Liver (tissue), 9 donors: Measurements from ENCODE around the gene RBM33. TPM values are rescaled to one million over a fixed set of nuclear protein-coding genes. Genes with fewer than 3 reads are reported as not detected.

Experiments used
- DNase-seq: peaks from one replicate; pipeline ENCODE4 v3.0.0-alpha.2; 2017; ENCODE audit warnings: low spot score
- H3K27ac ChIP-seq, 2 donors: one replicate each; pipeline ENCODE4 v1.7.0; 2013; ENCODE audit warnings: inconsistent platforms in 2 of 2, low read length in 2 of 2, control low read depth in 1 of 2, low read depth in 1 of 2, mild to moderate bottlenecking in 1 of 2
- H3K27me3 ChIP-seq, 4 donors: one replicate each; pipeline versions ENCODE4 v1.6.1 to v1.7.0; 2013; ENCODE audit warnings: low read length in 3 of 4, inconsistent platforms in 1 of 4, mild to moderate bottlenecking in 1 of 4, moderate library complexity in 1 of 4; ENCODE audit not compliant: control insufficient read depth in 4 of 4, insufficient read depth in 4 of 4
- H3K36me3 ChIP-seq, 4 donors: one replicate each; pipeline versions ENCODE4 v1.6.1 to v1.7.0; 2013; ENCODE audit warnings: low read length in 3 of 4, mild to moderate bottlenecking in 3 of 4, low read depth in 1 of 4, moderate library complexity in 1 of 4; ENCODE audit not compliant: control insufficient read depth in 4 of 4, insufficient read depth in 3 of 4
- H3K4me1 ChIP-seq, 4 donors: one replicate each; pipeline versions ENCODE4 v1.6.1 to v1.7.0; 2013; ENCODE audit warnings: low read length in 3 of 4, mild to moderate bottlenecking in 3 of 4, moderate library complexity in 1 of 4; ENCODE audit not compliant: control insufficient read depth in 4 of 4, insufficient read depth in 4 of 4
- H3K4me3 ChIP-seq, 3 donors: one replicate each; pipeline versions ENCODE4 v1.6.1 to v1.7.0; 2013; ENCODE audit warnings: low read length in 3 of 3, control low read depth in 1 of 3, low read depth in 1 of 3, mild to moderate bottlenecking in 1 of 3
- H3K9ac ChIP-seq, 2 donors: one replicate each; pipeline ENCODE4 v1.7.0; 2013; ENCODE audit warnings: low read length in 2 of 2, mild to moderate bottlenecking in 2 of 2, moderate library complexity in 2 of 2, control low read depth in 1 of 2, low read depth in 1 of 2
- H3K9me3 ChIP-seq, 4 donors: one replicate each; pipeline versions ENCODE4 v1.6.1 to v1.7.0; 2013; ENCODE audit warnings: low read length in 3 of 4; ENCODE audit not compliant: control insufficient read depth in 4 of 4
- ATF3 ChIP-seq: IDR thresholded peaks from 2 replicates; pipeline ENCODE4 v1.6.1; 2016; ENCODE audit warnings: antibody characterized with exemption
- CTCF ChIP-seq: fragments of 150-350 bp; IDR thresholded peaks from 2 replicates; pipeline ENCODE4 v1.5.1; 2017; ENCODE audit warnings: improper control_type of control experiment, low read depth, low read length; ENCODE audit not compliant: missing input control
- EGR1 ChIP-seq, 2 donors: IDR thresholded peaks; 2 replicates each; pipeline ENCODE4 v1.6.1; 2016 to 2018; ENCODE audit warnings: antibody characterized with exemption in 2 of 2, low read depth in 2 of 2
- FOXA1 ChIP-seq: IDR thresholded peaks from 2 replicates; pipeline ENCODE4 v1.6.1; 2016; ENCODE audit warnings: antibody characterized with exemption
- FOXA2 ChIP-seq: IDR thresholded peaks from 2 replicates; pipeline ENCODE4 v1.6.1; 2016; ENCODE audit warnings: antibody characterized with exemption
- GABPA ChIP-seq, 2 donors: IDR thresholded peaks in 1 of 2; conservative IDR thresholded peaks in 1 of 2; 2 replicates each; pipeline ENCODE4 v1.6.1; 2016; ENCODE audit warnings: antibody characterized with exemption in 2 of 2, mild to moderate bottlenecking in 1 of 2, moderate library complexity in 1 of 2
- HNF4A ChIP-seq, 2 donors: conservative IDR thresholded peaks; 2 replicates each; pipeline ENCODE4 v1.6.1; 2016; ENCODE audit warnings: antibody characterized with exemption in 2 of 2, mild to moderate bottlenecking in 2 of 2
- JUND ChIP-seq, 2 donors: IDR thresholded peaks; 2 replicates each; pipeline ENCODE4 v1.6.1; 2016; ENCODE audit warnings: antibody characterized with exemption in 2 of 2
- MAX ChIP-seq: IDR thresholded peaks from 2 replicates; pipeline ENCODE4 v1.6.1; 2016; ENCODE audit warnings: antibody characterized with exemption
- NR2F2 ChIP-seq: IDR thresholded peaks from 2 replicates; pipeline ENCODE4 v1.6.1; 2016; ENCODE audit warnings: antibody characterized with exemption
- RAD21 ChIP-seq, 2 donors: IDR thresholded peaks; 2 replicates each; pipeline ENCODE4 v1.6.1; 2016; ENCODE audit warnings: antibody characterized with exemption in 2 of 2, mild to moderate bottlenecking in 2 of 2
- REST ChIP-seq: IDR thresholded peaks from 2 replicates; pipeline ENCODE4 v1.6.1; 2016; ENCODE audit warnings: antibody characterized with exemption, mild to moderate bottlenecking
- RXRA ChIP-seq, 2 donors: IDR thresholded peaks; 2 replicates each; pipeline ENCODE4 v1.6.1; 2017 to 2018; ENCODE audit warnings: antibody characterized with exemption in 2 of 2, mild to moderate bottlenecking in 1 of 2
- SP1 ChIP-seq: IDR thresholded peaks from 2 replicates; pipeline ENCODE4 v1.6.1; 2018; ENCODE audit warnings: antibody characterized with exemption, mild to moderate bottlenecking
- TAF1 ChIP-seq: conservative IDR thresholded peaks from 2 replicates; pipeline ENCODE4 v1.6.1; 2016; ENCODE audit warnings: antibody characterized with exemption, mild to moderate bottlenecking
- YY1 ChIP-seq: IDR thresholded peaks from 2 replicates; pipeline ENCODE4 v1.6.1; 2016; ENCODE audit warnings: antibody characterized with exemption, mild to moderate bottlenecking
- WGBS: extraction: QIAGEN DNeasy Blood & Tissue Kit; methylation state at CpG from one replicate; pipeline ENCODE4 v1.1.7; 2013; 5-methylcytosine and 5-hydroxymethylcytosine counted together
- polyA plus RNA-seq, 2 donors: library from polyadenylated mRNA; stranded (reverse) in 1 of 2; unstranded in 1 of 2; fragments of 200-250 nt in 1 of 2; fragments of >200 nt in 1 of 2; fragmentation: Nextera tagmentation in 1 of 2; extraction: Ambion mirVana in 1 of 2; gene quantifications; one replicate each; pipeline versions ENCODE4 v1.2.1 to v1.2.3, GENCODE V29; 2013 to 2015
- total RNA-seq, 2 donors: library from RNA; depleted of rRNA; stranded (reverse); fragments of >200 nt; gene quantifications; one replicate each; pipeline ENCODE4 v1.2.3, GENCODE V29; 2014
- donor health status: healthy.
- donor health status: healthy.
- donor health status: healthy.
- donor health status: healthy.
- donor health status: healthy.

Gene RBM33
- total and polyA plus RNA-seq, 4 donors: 7.8 to 48.9 (median 28.2) TPM

DNA sequence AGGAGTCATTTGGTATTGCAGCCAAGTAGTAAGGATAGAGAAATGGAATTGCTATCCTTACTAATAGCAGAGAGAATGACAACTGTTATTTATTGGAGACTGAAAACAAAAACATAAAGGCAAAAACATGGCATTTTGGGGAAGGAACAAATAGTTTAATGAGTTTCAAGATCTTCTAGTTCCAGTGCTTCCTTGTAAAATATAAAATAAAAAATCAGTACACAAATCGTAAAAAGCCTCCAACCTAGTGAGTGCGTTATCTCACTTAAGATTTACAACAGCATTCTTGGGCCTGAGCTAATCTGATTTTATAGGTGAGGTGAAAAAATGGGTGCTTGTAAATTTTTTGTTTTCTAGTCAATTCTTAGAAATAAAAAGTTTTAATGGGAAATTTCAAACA is 3.3 kb downstream of the RBM33 start:
- 96% methylated on average over 2 of the region's 2 CpGs for WGBS
- Histone ChIP-seq H3K27me3 (no peaks in the 10 kb centered on the region), H3K4me1 (peaks cover 15 to 52% (median 44%) of the 10 kb centered on the region in 4 donors), H3K27ac (no peak overlapping the region), H3K9ac (no peak overlapping the region), H3K4me3 (no peak overlapping the region), H3K9me3 (peaks cover 0 to 6% (median 1%) of the 10 kb centered on the region in 4 donors), H3K36me3 (peaks cover 0 to 6% (median 3%) of the 10 kb centered on the region in 4 donors)
- no peak for DNase-seq
- no peak for TF ChIP-seq GABPA (IDR thresholded peaks at IDR 0.05 in 1 of 2, conservative IDR thresholded peaks at IDR 0.05 in 1 of 2)
- no peak for TF ChIP-seq NR2F2
- TF ChIP-seq REST: no peak
- TF ChIP-seq CTCF: no peak
- no peak for TF ChIP-seq RXRA (IDR thresholded peaks at IDR 0.05)
- no peak for TF ChIP-seq HNF4A (conservative IDR thresholded peaks at IDR 0.05)
- no peak for TF ChIP-seq RAD21 (IDR thresholded peaks at IDR 0.05)
- TF ChIP-seq YY1: no peak
- TF ChIP-seq TAF1: no peak
- TF ChIP-seq FOXA1: no peak
- no peak for TF ChIP-seq JUND (IDR thresholded peaks at IDR 0.05)
- TF ChIP-seq EGR1 (IDR thresholded peaks at IDR 0.05; ENCODE audit: low read depth in 2 of 2): no peak
- no peak for TF ChIP-seq ATF3
- no peak for TF ChIP-seq MAX
- no peak for TF ChIP-seq SP1
- no peak for TF ChIP-seq FOXA2

DNA sequence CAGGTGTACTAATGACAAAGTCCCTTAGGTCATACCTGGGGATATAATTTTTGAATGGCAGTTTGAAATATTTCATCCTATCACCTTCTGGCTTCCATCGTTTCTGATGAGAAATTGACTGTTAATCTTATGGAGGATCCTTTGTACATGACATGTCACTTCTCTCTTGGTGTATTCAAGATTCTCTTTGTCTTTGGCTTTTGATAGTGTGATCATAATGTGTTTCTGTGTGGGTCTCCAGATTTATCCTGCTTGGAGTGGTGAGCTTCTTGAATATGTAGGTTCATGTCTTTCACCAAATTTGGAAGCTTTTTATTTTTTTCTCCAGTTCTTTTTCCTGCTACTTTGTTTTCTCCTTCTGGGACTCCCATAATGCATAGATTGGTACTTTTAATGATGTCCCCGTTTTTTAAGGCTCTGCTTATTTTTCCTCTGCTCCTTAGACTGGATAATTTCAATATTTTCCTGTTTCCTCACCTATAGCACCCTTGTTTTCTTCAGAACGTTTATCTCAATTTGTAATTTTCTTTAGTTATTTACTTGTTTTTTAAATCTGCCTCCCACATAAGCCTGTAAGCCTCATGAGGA is 4.4 kb downstream of the RBM33 start:
- 93% methylated on average over 3 of the region's 3 CpGs for WGBS
- H3K4me1 ChIP-seq: peaks cover 18 to 58% (median 51%) of the 10 kb centered on the region in 4 donors

More for the DNA sequence above, 4.4 kb downstream of the RBM33 start:
- Histone ChIP-seq H3K36me3 (peaks cover 0 to 6% (median 3%) of the 10 kb centered on the region in 4 donors), H3K9ac (no peak overlapping the region), H3K9me3 (peaks cover 0 to 6% (median 1%) of the 10 kb centered on the region in 4 donors), H3K27ac (no peak overlapping the region), H3K27me3 (no peaks in the 10 kb centered on the region), H3K4me3 (no peak overlapping the region)
- no peak for DNase-seq
- TF ChIP-seq JUND (IDR thresholded peaks at IDR 0.05) (no peak), SP1 (no peak), REST (no peak), RAD21 (IDR thresholded peaks at IDR 0.05) (no peak), RXRA (IDR thresholded peaks at IDR 0.05) (no peak), GABPA (IDR thresholded peaks at IDR 0.05 in 1 of 2, conservative IDR thresholded peaks at IDR 0.05 in 1 of 2) (no peak), HNF4A (conservative IDR thresholded peaks at IDR 0.05) (no peak), FOXA1 (no peak)
